NCI-H510A treated with DMSO at 0.1 percent for 48 hours (cell line): ENCODE measurements around the gene COL8A2.

ENCODE experiments used
- DNase-seq: peaks from one replicate; lab custom pipeline; 2025; lab: John Stamatoyannopoulos, UW

The COL8A2 gene

GRCh38 chr1:36051821-36052220, 73.2 kb downstream of the COL8A2 start:
- no peak for DNase-seq
